ENCODE data around the gene DENND10.
"Not testable (repeated sequence)": the region's sequence is repeated elsewhere in the genome, so short reads cannot be mapped to it uniquely, and the experiment has no call there.

Gene DENND10

DNA sequence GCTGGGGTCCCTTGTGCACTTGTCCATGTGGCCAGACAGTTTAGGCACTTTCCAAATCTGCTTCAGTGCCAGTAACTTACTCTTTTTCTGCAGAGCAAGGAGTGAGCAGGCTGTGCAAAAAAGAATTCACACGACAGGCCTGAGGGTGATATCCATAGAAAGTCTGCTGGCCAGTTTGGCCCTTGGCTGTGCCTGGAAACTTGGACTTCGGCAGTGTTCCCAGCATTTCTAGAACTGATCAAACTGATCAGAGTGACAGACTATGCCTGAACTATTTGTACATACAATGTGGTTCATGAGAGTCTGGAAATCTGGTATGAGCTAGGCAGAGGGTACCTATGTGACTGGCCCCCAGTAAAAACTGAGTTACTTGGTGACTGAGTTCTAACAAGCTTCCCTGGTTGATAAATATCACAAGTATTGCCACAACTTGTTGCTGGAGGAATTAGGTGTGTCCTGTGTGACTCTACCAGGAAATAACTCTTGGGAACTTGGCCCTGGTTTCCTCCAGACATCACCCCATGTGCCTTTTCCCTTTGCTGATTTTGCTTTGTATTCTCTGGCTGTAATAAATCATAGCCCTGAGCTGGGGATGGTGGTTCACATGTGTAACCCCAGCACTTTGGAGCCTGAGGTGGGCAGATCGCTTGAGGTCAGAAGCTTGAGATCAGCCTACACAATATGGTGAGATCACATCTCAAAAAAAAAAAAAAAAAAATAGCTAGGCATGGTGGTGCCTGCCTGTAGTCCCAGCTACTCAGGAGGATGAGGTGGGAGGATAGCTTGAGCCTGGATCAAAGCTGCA, 3.3 kb upstream of the DENND10 start:
- DNase-seq = no peak

DNA sequence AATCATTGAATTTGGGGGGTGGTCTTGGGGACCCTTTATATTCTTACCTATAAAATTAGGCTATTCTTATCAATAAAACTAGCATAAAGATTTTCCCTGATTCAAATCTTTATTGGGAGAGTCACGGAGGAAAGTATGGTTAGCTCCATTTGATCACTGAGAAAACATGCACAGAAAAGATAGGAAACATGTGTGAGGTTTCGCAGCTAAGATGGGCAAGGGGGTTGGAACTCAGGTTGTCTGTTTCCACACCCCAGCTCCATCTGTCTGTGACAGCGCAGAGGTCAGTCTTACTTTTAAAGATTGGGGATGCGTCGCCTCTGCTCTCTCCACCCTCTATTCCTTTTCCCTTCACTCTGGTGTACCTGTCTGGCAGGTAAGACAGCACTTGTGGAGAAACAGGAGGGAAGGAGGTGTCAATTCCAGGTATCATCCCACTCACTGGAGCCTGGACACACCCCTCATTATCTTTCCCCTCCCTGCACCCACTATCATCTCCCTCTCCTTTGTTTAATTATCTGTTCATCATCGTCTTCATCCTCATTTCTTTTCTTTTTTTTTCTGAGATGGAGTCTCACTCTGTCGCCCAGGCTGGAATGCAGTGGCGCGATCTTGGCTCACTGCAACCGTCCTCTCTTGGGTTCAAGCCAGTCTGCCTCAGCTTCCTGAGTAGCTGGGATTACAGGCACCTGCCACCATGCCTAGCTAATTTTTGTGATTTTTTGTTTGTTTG, 2.4 kb upstream of the DENND10 start:
- DNase-seq = no peak

DNA sequence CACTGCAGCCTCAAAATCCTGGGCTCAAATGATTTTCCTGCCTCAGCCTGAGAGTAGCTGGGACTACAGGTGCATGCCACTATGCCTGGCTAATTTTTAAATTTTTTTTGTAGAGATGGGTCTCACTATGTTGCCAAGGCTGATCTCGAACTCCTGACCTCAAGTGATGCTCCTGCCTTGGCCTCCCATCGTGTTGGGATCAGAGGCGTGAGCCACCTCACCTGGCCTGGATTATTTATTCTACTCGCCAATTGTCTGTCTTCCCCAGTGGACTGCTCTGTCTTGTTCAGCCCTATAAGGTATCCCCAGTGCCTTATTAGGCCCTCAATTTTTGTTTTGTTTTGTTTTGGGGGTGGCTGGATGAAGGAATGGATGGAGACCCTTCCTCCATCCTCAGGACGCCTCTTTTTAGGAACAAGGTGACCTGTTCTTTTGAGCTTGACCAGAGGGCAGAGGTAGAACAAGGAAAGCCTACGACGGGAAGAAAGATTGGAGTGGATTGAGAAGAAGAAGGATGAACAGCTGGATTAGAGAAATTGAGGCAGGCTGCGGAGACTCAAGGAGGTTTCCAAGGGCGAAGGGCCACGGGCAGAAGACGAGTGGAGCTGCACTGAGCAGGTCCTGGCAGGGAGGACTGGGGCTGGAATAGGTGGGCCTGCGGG, 541 bp upstream of the DENND10 start:
- DNase-seq = no peak

DNA sequence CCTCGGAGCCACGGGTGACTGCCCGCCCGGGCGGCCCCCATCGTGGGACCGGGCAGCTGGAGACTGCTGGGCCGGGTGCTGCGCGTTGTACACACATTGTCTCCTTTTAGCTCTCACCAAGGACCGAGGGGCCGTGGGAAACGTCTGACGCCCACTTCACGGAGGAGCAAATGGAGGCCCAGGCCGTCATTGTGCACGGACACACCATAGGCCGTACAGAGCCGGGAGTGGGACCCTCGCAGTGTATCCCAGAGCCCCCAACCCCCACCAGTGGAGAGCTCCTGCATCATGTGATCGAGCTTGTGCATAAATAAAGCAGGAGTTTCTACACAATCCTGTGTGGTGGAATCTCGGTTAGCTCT, 722 bp downstream of the DENND10 start:
- no peak for DNase-seq

DNA sequence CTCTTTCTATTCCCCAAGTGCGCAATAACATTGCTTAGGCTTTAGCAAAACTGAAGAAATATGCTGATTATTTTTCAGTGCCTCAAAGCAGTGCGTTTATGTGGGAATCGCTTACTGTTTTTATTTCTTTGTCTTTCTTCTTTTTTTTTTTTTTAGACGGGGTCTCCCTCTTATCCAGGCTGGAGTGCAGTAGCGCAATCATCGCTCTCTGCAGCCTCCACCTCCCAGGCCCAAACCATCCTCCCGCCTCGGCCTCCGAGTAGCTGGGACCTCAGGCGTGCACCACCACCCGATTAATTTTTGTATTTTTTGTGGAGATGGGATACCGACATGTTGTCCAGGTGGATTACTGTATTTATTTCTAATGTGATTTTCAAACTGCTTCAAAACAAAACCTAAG, 1.2 kb downstream of the DENND10 start:
- no peak for DNase-seq

DNA sequence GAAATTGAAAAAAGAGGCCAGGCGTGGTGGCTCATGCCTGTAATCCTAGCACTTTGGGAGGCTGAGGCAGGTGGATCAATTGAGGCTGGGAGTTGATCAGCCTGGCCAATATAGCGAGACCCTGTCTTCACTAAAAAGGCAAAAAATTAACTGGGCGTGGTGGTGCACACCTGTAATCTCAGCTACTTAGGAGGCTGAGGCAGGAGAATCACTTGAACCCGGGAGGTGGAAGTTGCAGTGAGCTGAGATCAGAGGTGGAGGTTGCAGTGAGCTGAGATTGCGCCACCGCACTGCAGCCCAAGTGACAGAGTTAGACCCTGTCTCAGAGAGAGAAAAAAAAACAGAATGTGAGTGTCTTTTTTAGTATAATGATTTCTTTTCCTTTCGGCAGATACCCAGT, 2.0 kb downstream of the DENND10 start:
- not testable (repeated sequence) for DNase-seq

DNA sequence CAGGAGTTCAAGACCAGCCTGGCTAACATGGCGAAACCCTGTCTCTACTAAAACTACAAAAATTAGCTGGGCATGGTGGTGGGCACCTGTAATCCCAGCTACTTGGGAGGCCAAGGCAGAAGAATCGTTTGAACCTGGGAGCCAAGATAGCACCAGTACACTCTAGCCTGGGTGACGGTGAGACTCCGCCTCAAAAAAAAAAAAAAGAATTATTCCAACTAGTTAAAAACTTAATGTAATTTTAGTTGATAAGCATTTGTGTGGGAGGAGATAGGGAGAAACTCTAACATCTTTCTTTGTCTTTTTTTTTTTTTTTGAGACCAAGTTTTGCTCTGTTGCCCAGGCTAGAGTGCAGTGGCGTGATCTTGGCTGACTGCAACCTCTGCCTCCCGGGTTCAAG, 3.2 kb downstream of the DENND10 start:
- DNase-seq = not testable (repeated sequence)

DNA sequence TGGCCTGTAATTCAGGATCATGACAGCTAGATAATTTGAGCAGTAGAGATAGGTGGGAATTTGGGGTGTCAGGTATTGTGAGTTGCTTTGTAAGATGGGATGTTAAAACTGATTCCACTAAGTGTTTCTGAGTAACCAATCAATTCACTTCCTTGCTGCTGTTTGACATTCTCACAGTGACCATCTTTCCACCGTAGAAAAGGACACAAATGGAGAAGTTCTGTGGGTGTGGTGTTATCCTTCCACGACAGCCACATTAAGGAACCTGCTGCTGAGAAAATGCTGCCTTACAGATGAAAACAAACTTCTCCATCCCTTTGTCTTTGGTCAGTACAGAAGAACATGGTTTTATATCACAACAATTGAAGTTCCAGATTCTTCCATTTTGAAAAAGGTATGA, 3.9 kb downstream of the DENND10 start:
- DNase-seq = not testable (repeated sequence)

DNA sequence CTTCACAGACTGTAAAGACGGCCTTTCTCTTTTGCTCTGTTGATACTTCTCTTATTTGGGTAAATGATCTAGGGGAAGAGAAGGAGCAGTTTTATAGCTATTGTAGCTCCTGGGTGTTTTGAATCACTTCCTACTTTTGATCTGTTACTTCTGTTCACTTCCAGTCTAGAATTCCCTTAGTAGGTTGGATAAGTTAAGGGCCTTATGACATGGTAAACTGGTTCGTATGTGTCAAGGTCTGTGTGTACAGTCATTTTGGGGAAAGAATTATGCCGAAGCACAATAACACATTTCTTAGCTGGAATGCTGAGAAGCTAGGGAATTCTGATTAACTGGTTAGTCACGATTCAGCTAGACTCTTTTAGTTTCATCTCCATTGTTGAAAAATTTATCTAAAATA, 8.1 kb downstream of the DENND10 start:
- no peak for DNase-seq

DNA sequence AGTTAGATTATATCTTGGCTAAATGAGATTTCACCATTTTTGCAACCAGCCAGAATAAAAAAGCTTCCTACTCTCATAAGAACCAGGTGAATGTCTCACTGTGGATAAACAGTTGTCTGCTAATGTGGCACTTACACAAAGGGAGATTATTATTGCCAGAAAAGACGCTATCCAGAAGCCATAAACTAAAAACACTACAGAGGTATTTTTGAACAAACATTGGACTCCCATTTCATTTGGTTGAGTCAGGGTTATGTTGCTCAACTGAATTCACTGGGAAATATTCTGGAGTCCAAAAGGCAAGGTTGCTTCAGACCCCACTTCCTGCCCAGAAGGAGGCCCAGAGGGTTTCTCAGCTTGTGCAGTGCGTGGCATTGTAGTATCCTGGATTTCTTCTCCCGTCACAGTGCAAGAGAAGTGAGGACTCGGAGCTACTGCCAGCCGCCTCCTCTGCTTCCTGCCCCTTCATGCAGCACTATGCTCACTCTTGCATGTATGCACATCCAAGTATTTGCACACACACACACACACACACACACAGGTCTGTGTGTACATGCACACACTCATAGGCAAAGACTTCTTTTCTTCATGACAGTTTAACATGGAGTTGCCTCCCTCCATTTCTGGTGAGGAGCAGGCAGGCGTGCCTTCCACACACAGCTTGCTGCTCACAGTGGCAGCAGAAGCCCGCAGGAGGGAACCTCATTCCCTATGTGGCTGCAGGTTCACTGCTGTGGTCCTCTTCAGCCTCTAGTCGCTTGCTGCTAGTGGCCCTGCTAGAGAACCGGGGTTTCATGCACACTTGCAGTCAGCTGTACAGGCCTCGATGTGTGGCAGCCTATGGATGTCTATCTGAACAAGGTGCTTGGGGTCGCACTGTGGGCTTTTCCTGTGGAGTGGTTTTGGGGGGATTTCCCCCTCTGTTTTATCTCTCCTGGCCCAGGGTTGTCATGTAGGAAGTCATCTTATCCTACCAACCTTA, 10.1 kb downstream of the DENND10 start:
- DNase-seq = no peak

DNA sequence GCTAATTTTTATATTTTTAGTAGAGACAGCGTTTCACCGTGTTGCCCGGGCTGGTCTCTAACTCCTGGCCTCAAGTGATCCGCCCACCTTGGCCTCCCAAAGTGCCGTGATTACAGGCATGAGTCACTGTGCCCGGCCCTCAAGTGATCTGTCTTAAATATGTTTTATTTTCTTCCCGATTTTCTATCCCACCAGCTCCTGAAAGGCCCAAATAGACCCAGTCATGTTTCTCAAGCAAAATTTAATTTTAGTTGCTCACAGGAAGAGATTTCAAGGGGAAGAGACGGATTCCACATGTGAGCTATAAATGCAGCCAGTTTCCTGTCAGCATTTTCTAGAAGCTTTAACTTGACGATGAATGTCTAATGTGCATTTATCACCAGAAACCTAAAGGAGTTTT, 12.0 kb downstream of the DENND10 start:
- DNase-seq = no peak

DNA sequence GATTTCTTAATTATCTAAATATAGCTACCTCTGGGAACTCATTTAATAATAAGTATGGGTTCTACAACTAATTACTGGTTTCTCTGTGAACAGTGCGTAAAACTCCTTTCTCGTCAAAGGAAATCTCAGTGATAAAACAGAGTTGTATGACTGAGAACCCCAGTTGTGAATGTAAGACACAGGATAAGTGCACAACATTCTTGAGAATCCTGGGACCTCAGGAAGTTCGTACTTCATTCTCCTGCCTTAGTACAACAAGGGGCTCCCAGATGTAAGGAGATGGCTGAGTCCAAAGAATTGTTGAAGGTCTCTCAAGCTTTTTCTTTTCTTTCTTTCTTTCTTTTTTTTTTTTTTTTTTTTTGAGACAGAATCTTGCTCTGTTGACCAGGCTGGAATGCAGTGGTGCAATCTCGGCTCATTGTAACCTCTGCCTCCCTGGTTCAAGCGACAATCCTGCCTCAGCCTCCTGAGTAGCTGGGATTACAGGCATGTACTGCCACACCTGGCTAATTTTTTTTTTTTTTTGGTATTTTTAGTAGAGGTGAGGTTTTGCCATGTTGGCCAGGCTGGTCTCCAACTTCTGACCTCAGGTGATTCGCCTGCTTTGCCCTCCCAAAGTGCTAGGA, 12.5 kb downstream of the DENND10 start:
- DNase-seq = no peak

DNA sequence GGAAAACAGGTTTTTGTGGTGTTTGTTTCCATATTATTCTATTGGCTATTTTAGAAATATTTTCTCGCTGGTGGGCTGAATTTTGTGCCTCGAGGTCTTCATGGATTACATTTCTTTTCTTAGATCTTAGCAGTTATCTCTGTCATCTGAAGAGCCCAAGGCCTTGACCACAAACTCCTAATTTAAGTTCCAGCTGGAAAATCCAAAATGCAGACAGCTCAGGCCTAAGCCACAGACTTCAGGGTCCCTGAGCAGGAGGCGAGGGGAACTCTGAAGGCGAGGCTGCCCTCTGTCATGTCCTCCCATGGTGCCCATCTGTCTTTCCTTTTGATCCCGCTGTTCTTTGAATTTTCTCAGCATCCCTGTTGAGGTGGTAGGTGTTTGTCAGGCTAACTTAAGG, 14.3 kb downstream of the DENND10 start:
- no peak for DNase-seq

DNA sequence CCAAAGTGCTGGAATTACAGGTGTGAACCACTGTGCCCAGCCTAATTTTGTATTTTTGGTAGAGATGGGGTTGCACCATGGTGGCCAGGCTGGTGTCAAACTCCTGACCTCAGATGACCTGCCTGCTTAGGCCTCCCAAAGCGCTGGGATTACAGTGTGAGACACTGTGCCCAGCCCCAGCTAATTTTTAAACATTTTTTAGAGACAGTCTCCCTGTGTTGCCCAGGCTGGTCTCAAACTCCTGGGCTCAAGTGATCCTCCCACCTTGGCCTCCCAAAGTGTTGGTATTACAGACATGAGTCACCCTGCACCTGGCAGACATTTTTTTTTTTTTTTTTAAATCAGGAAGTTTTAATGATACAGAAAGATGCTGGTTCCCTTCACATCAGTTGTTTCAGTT, 15.5 kb downstream of the DENND10 start:
- DNase-seq = no peak

DNA sequence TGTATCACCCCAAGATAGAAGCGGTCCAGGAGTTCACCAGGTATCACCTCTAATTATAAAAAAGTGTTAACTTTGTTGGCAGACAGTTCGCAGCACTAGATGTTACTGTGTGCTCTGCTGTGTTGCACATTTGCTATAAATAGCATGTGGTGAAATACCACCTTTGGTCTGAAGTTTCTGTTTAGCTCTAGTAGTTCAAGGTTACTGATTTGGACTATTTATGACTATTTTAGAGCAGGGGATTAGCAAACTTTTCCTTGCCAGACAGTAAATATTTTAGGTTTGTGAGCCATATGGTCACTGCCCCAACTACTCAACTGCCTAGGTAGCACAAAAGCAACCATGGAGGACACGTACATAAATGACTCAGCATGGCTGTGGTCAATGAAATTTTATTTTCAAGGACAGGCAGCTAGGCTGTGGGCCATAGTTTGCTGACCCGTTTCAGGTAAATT, 16.5 kb downstream of the DENND10 start:
- no peak for DNase-seq

DNA sequence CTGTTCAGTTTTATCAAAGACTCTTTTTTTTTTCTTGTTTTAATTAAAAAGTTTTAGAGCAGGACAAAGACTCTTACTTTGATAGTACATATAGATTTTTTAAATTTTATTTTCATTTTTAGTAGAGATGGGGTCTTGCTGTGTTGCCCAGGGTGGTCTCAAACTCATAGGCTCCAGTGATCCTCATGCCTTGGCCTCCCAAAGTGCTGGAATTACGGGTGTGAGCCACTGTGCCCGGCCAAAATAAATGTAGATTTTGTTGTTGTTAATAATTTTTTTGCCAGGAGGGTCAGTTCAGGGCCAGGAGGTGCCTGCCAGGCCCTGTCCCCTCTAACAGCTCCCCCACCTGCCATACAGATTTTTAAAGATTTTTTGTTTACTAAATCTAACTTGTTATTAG, 17.0 kb downstream of the DENND10 start:
- no peak for DNase-seq

DNA sequence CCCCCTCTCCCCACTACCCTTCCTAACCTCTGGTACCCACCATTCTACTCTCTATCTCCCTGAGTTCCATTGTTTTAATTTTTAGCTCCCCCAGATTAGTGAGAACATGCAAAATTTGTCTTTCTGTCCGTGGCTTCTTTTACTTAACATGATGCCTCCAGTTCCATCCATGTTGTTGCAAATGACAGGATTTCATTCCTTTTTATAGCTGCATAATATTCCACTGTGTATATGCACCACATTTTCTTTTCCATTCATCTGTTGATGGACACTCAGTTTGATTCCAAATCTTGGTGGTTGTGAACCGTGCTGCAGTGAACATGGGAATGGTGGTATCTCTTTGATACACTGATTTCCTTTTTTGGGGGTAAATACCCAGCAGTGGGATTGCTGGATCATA, 22.0 kb downstream of the DENND10 start:
- DNase-seq = no peak

DNA sequence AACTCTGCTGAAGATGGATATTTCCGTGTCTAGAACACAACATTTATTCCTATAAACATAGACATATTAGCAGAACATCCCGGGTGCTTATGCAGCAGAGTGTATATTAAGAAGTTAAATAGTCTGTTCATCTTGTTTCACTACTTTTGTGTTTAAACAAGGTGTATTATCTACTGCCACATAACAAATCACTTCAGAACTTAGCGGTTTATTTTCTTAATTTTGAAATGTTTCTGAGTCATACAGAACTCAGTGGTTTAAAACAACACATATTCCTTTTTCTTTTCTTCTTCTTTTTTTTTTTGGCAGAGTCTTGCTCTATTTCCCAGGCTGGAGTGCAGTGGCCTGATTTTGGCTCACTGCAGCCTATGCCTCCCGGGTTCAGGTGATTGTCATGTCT, 25.8 kb downstream of the DENND10 start:
- DNase-seq = no peak

DNA sequence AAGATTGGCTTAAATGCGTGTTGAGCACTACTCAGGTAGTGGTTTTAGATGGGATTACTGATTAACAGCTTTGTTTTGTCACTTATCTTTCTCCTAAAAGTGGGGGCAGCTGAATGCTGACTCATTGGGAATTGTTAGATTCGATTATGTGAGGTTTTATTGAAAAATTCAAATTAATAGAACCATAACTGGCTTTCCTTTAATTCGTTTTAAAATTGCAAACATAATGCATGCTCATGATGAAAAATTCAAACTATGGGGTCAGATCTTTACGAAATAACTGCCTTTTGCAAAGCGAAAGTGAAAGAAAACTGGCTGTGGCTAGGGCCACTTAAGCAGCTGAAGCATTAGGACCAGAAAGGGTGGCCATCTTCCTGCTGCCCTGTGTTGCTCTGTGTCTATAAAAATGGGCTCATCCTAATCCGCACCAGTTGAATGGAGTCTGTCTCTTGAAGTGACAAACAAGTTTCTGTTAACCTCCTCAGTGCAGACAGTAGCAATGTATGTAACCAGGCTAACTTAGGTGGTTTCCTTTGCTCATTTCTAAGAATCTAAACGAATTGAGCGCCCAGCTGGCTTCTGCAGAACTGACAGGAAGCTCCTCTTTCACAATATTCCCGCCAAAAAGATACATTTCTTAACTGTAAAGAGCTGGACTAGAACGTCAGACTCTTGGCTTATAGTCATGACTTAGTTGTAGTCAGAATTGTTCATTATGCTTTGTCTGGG, 27.8 kb downstream of the DENND10 start:
- peak; percentile 68 for DNase-seq

DNA sequence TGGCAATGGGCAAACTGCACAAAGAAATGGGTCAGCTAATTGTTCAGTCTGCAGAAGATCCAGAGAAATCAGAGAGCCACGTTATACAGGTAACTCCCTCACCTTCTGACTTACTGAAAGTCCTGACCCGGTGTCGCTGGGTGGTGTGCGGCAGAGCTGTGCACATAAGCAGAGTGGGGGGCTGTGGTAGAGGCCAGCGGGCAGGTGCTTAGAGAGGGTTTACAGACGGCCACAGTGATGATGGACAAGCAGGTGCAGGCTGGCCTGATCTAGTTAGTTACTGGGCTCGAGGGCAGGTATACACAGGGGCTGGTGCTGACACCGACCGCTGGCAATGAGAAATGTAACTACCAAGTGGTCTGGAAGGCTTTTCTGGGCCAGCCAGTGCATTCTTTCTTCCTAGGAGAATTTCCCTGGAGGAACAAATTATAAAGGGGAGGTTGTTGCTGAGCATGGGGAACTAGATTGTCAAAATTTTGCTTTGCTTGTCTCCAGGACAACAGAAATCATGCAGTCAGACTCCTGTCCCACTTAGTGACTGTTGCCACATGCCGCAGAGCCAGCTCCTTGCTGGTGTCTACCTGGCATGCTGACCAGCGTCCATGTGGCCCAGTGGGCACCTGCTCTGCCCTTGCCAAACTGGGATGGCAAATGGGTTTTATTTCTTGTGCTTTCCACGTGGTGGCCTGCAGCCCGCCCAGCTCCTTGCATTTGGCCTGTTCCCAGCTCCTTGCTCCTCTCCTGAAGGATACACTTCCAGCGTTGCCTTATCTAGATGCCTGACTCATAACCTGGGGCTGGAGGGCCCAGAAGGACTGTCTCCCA, 28.8 kb downstream of the DENND10 start:
- DNase-seq = no peak

DNA sequence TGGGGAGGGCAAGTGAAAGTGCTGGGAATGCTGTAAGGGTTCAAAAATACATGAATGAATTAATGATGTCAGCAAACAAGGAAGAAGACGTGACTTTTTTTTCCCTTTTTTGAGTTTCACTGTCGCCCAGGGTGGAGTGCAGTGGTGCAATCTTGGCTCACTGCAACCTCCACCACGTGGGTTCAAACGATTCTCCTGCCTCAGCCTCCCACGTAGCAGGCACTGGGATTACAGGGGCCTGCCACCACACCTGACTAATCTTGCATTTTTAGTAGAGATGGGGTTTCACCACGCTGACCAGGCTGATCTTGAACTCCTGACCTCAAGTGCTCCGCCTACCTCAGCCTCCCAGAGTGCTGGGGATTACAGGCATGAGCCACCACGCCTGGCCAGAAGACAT, 30.0 kb downstream of the DENND10 start:
- DNase-seq = peak; percentile 75

Measured in stimulated activated CD4-positive, alpha-beta T cell treated with anti-CD3 and anti-CD28 coated beads, Interleukin-1b, Interleukin-23, amount 100 ng/mL, for 48 hours (primary cell).